ACC112 (cell line): ENCODE data around the gene IVD.
A peak's percentile ranks its signal among the peaks of the same experiment; 100 is the strongest.

Experiments
- H2AFZ ChIP-seq: fragments of 200-600 bp; sonication (generic); one replicate; pipeline ENCODE4 v1.6.0; 2017; ENCODE audit warnings: antibody characterized with exemption, low read length; ENCODE audit not compliant: unreplicated experiment
- H3K27ac ChIP-seq: fragments of 200-600 bp; sonication (generic); 2 replicates; pipeline ENCODE4 v1.5.1; 2014; ENCODE audit warnings: low read depth, mild to moderate bottlenecking, antibody characterized with exemption, low read length, moderate library complexity
- H3K27me3 ChIP-seq: fragments of 200-600 bp; sonication (generic); 2 replicates; pipeline ENCODE4 v1.6.1; 2014; ENCODE audit warnings: mild to moderate bottlenecking, antibody characterized with exemption, low read length, moderate library complexity, mixed read lengths; ENCODE audit not compliant: insufficient read depth
- H3K36me3 ChIP-seq: fragments of 200-600 bp; sonication (generic); 2 replicates; pipeline ENCODE4 v1.6.1; 2016; ENCODE audit warnings: mild to moderate bottlenecking, antibody characterized with exemption, low read length, moderate library complexity, mixed read lengths; ENCODE audit not compliant: insufficient read depth
- H3K4me1 ChIP-seq: fragments of 200-600 bp; sonication (generic); one replicate; pipeline ENCODE4 v1.6.1; 2016; ENCODE audit warnings: low read length, mixed read lengths; ENCODE audit not compliant: insufficient read depth, unreplicated experiment, control insufficient read depth
- H3K4me3 ChIP-seq: fragments of 200-600 bp; sonication (generic); 2 replicates; pipeline ENCODE4 v1.5.1; 2014; ENCODE audit warnings: mild to moderate bottlenecking, low read depth, low read length
- H3K79me2 ChIP-seq: fragments of 200-600 bp; sonication (generic); one replicate; pipeline ENCODE4 v1.6.0; 2016; ENCODE audit warnings: low read length; ENCODE audit not compliant: control insufficient read depth, unreplicated experiment, insufficient read depth

Gene IVD

GRCh38 chr15:40416056-40416455, 10.5 kb downstream of the IVD start:
- Histone ChIP-seq H3K27ac (no peak overlapping the region), H3K4me1 (no peaks in the 10 kb centered on the region), H3K79me2 (no peaks in the 10 kb centered on the region), H3K27me3 (no peaks in the 10 kb centered on the region), H3K36me3 (peaks cover 10% of the 10 kb centered on the region; the same call in 1 of the 2 replicates), H2AFZ (no peak overlapping the region), H3K4me3 (no peak overlapping the region)

- Histone ChIP-seq H2AFZ (no peak overlapping the region), H3K4me1 (no peaks in the 10 kb centered on the region), H3K4me3 (no peak overlapping the region), H3K27me3 (no peaks in the 10 kb centered on the region), H3K79me2 (no peaks in the 10 kb centered on the region), H3K36me3 (peaks cover 3% of the 10 kb centered on the region; the same call in 1 of the 2 replicates), H3K27ac (no peak overlapping the region)
Observed at GRCh38 chr15:40418126-40418525, 12.5 kb downstream of the IVD start.

DNA sequence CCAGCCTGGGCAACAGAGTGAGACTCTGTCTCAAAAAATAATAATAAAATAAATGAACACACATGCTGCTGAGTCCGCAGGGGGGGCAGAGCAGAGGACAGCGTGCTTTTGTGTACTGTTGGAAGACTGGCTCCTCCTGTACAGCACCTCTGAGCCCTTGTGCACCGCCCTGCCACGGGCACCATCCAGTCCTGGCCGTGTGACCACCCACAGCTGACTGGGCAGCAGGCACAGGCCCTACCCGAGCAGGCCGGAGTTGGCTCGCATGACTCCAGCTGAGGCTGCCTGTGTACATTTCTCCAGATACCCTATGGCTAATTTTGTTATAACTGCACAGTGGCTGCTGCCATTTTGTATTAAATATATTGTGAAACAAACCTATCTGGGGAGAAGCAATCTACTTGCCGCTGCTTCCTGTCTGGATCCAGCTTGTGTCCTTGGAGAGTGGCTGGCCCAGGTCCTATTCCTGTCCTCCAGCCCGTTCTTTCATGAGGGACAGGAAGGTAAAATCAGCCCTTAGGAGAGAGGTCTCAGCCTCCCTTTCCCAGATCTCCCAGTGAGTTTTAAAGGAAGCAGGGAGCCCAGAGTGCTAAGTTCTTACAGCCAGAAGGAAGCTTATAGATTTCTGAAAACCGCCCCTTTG, 14.6 kb downstream of the IVD start:
- Histone ChIP-seq H3K36me3 (peaks cover 3% of the 10 kb centered on the region; the same call in 1 of the 2 replicates), H3K4me3 (no peak overlapping the region), H3K27me3 (no peaks in the 10 kb centered on the region), H2AFZ (no peak overlapping the region), H3K27ac (no peak overlapping the region), H3K4me1 (no peaks in the 10 kb centered on the region), H3K79me2 (no peaks in the 10 kb centered on the region)

GRCh38 chr15:40420793-40421192, 15.2 kb downstream of the IVD start:
- H3K27me3 ChIP-seq: no peaks in the 10 kb centered on the region
- H2AFZ ChIP-seq: no peak overlapping the region
- no peak overlapping the region for H3K4me3 ChIP-seq
- no peaks in the 10 kb centered on the region for H3K4me1 ChIP-seq
- H3K79me2 ChIP-seq: no peaks in the 10 kb centered on the region
- H3K36me3 ChIP-seq: no peaks in the 10 kb centered on the region
- H3K27ac ChIP-seq: no peak overlapping the region

- H3K27ac ChIP-seq: no peak overlapping the region
Observed at GRCh38 chr15:40421246-40422157, 15.9 kb downstream of the IVD start.

GRCh38 chr15:40424483-40425115, 19.0 kb downstream of the IVD start:
- no peaks in the 10 kb centered on the region for H3K79me2 ChIP-seq
- H2AFZ ChIP-seq: no peak overlapping the region
- no peaks in the 10 kb centered on the region for H3K4me1 ChIP-seq
- H3K36me3 ChIP-seq: no peaks in the 10 kb centered on the region
- H3K27me3 ChIP-seq: no peaks in the 10 kb centered on the region
- H3K4me3 ChIP-seq: no peak overlapping the region
- no peak overlapping the region for H3K27ac ChIP-seq

More at GRCh38 chr15:40421246-40422157, 15.9 kb downstream of the IVD start:
- no peaks in the 10 kb centered on the region for H3K4me1 ChIP-seq
- H3K27me3 ChIP-seq: no peaks in the 10 kb centered on the region
- peak overlapping the region; percentile 47; the same call in 1 of the 2 replicates for H3K4me3 ChIP-seq
- no peak overlapping the region for H2AFZ ChIP-seq
- H3K79me2 ChIP-seq: no peaks in the 10 kb centered on the region
- no peaks in the 10 kb centered on the region for H3K36me3 ChIP-seq

DNA sequence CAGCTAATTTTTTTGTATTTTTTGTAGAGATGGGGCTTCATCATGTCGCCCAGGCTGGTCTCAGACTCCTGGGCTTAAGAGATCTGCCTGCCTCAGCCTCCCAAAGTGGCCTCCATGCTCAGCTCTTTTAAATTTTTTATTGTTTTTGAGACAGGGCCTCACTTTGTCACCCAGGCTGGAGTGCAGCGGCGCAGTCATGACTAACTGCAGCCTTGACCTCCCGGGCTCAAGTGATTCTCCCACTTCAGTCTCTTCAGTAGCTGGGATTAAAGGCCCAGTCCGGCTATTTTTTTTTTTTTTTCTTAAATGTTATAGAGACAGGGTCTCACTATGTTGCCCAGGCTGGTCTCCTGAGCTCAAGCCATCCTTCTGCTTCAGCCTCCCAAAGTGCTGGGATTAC, 20.1 kb downstream of the IVD start:
- H3K4me3 ChIP-seq: no peak overlapping the region
- no peak overlapping the region for H3K27ac ChIP-seq
- no peaks in the 10 kb centered on the region for H3K4me1 ChIP-seq
- H3K36me3 ChIP-seq: no peaks in the 10 kb centered on the region
- H2AFZ ChIP-seq: no peak overlapping the region
- H3K79me2 ChIP-seq: no peaks in the 10 kb centered on the region
- no peaks in the 10 kb centered on the region for H3K27me3 ChIP-seq

DNA sequence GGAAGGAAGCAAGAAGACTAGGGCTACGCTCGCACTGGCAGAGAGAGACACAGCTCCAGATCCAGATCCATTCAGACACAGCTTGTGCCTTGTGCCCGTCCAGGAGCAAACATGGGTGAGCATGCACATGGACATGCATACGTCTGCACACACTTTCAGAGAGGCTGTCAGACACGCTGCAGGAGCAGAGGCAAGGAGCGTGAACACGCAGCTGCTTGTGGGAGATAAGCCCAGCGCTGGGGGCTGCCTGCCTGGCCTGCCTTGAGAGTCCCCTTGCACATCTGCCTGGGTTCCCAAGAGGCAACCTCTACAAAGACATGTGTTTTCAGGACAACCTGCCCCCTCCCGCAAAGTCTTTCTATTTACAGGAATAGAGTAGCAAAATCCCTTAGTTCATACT, 21.6 kb downstream of the IVD start:
- Histone ChIP-seq H3K4me3 (no peak overlapping the region), H3K79me2 (no peaks in the 10 kb centered on the region), H2AFZ (no peak overlapping the region), H3K27me3 (no peaks in the 10 kb centered on the region), H3K36me3 (no peaks in the 10 kb centered on the region), H3K27ac (no peak overlapping the region), H3K4me1 (no peaks in the 10 kb centered on the region)

GRCh38 chr15:40428185-40428584, 22.6 kb downstream of the IVD start:
- no peaks in the 10 kb centered on the region for H3K36me3 ChIP-seq
- H3K4me3 ChIP-seq: no peak overlapping the region
- no peaks in the 10 kb centered on the region for H3K27me3 ChIP-seq

DNA sequence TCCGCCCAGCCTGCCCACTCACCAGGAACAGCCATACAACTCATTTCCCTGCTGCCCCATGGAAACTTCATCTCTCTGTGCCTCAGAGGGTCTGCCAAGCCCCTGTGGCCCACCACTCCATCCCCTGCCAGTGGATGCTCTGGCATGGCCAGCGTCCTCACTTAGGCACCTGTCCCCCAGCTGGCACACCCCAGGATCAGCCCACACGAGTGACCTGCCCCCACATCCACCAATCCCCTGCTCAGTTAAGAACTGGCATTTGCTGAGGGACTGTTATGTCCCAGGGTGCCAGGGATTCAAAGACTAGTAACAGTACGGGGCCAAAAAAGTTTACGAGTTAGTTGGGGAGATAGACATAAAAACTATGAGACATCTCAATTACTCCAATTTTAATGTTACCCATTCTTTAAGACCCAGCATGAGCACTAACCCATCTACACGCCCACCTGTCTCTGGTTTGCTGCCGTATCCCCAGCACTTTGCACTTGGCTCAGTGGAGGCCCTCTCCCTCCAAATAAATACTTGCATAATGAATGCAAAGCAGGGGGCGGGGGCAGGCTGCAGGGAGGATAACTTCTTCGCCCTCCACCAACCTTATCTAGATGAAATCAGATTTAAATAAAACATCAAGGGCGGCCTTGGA, 23.6 kb downstream of the IVD start:
- Histone ChIP-seq H3K4me3 (no peak overlapping the region), H3K4me1 (no peaks in the 10 kb centered on the region), H3K79me2 (no peaks in the 10 kb centered on the region), H3K36me3 (no peaks in the 10 kb centered on the region), H3K27ac (no peak overlapping the region), H2AFZ (no peak overlapping the region), H3K27me3 (0 out of 2 replicates have a peak, but pooled peaks cover 5% of the 10 kb centered on the region)

More at GRCh38 chr15:40428185-40428584, 22.6 kb downstream of the IVD start:
- no peaks in the 10 kb centered on the region for H3K79me2 ChIP-seq
- H3K4me1 ChIP-seq: no peaks in the 10 kb centered on the region
- no peak overlapping the region for H2AFZ ChIP-seq
- H3K27ac ChIP-seq: no peak overlapping the region
